Activated CD4-positive, alpha-beta T cell treated with anti-CD3 and anti-CD28 coated beads, Interleukin-2, amount 50 U/mL, for 16 hours (primary cell): Measurements from ENCODE around the gene SCAMP3.

ENCODE experiments used
- DNase-seq: peaks from one replicate; pipeline ENCODE4 v3.0.0-alpha.2; 2020

SCAMP3 gene

GRCh38 chr1:155285063-155285462 is 22.9 kb upstream of the SCAMP3 start:
- no peak for DNase-seq

DNA sequence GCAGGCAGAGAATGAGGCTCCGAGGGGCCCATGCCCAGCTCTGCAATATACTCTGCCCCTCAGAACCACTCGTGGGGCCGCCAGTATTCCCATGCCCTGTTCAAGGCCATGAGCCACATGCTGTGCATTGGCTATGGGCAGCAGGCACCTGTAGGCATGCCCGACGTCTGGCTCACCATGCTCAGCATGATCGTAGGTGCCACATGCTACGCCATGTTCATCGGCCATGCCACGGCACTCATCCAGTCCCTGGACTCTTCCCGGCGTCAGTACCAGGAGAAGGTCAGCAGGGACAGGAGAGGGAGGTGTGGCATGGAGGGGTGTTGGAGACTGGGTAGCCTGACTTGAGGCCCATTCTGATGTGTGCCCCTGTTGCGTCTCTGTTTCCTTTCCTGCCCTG is 22.3 kb upstream of the SCAMP3 start:
- DNase-seq, result no peak

DNA sequence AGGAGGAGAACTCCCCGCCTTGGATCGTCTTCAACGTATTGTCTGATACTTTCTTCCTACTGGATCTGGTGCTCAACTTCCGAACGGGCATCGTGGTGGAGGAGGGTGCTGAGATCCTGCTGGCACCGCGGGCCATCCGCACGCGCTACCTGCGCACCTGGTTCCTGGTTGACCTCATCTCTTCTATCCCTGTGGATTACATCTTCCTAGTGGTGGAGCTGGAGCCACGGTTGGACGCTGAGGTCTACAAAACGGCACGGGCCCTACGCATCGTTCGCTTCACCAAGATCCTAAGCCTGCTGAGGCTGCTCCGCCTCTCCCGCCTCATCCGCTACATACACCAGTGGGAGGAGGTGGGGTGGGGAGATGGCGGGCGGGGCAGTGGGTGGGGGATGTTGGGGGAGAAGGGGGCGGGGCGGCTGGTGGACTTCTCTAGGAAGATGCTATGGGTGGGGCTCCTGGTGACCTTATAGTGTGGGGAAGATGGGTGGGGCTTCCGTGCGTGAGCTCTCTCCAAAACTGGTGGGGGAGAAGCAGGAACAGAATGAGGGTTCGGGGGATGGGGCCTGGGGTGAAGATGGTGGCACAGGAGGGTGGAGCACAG is 20.4 kb upstream of the SCAMP3 start:
- no peak for DNase-seq

- DNase-seq, result no peak
Measured at GRCh38 chr1:155279268-155279667, 17.1 kb upstream of the SCAMP3 start.

GRCh38 chr1:155278689-155279160 is 16.6 kb upstream of the SCAMP3 start:
- DNase-seq, result no peak

DNA sequence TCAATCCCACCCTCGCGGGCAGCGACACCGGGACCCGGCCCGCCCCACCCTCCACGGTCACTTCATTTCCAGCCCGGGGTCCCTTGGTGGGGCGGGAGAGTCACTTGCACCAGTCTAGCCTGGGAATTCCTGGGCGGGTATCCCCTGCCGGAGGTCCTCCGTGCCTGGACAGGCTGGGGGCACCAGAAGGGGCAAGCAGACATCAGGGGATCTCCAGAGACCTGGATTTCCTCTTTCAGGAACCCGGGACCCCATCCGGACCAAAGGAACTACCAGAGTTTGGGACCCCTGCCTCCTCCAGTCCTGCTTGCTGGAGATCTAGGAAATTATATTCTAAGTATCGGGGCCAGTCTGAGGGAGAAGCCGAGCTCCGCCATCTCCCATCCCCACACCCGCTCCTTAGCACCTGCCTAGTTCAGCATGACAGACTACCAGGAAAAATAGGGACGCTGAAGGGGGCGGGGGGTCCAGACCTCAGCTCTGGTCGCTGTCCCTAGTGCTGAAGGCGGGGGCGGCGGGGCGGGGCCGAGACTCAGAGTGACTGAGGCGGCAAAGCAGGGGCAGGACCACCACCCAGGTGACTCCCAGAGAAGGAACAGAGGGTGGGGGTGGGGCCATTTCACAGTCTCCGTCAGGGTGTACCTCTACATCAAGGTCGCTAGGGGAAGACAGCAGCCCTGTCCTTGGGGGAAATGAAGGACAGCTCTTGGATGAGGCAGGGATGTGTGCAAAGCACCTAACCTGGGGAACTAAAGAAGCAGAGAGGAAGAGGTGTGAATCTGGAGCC is 15.9 kb upstream of the SCAMP3 start:
- DNase-seq, result peak; percentile 50

DNA sequence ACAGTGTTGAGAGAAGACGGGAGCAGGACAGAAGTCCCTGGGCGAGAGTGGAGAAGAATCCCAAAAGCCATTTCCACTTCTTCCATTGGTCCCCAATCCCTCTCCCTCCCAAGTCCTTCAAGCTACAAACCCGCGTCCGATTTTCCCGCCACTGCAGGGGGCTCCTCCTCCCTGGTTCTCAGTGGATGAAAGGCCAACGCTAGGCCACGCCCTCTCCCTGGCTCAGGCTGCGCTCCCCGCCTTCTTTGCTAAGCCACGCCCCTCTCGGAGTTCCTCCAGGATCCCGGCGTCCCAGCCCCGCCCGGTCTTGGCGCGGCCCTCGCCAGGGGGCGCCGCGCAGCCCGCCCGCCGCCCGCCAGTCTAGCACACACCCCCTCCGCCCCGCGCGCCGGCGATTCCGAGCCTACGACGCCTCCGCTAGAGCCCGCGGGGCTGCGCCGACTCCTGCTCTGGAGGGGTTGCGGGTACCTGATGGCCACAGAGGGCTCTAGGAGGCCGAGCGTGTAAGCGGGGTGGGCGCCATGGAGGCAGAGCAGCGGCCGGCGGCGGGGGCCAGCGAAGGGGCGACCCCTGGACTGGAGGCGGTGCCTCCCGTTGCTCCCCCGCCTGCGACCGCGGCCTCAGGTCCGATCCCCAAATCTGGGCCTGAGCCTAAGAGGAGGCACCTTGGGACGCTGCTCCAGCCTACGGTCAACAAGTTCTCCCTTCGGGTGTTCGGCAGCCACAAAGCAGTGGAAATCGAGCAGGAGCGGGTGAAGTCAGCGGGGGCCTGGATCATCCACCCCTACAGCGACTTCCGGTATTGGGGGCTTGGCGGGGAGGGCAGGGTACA is 15.1 kb upstream of the SCAMP3 start, which contains the start of gene HCN3:
TSS of gene HCN3 (plus strand) at position 394 of the 832 bp plus-strand sequence. CDS start at position 522, 128 bp downstream.
- DNase-seq, result peak; percentile 96

DNA sequence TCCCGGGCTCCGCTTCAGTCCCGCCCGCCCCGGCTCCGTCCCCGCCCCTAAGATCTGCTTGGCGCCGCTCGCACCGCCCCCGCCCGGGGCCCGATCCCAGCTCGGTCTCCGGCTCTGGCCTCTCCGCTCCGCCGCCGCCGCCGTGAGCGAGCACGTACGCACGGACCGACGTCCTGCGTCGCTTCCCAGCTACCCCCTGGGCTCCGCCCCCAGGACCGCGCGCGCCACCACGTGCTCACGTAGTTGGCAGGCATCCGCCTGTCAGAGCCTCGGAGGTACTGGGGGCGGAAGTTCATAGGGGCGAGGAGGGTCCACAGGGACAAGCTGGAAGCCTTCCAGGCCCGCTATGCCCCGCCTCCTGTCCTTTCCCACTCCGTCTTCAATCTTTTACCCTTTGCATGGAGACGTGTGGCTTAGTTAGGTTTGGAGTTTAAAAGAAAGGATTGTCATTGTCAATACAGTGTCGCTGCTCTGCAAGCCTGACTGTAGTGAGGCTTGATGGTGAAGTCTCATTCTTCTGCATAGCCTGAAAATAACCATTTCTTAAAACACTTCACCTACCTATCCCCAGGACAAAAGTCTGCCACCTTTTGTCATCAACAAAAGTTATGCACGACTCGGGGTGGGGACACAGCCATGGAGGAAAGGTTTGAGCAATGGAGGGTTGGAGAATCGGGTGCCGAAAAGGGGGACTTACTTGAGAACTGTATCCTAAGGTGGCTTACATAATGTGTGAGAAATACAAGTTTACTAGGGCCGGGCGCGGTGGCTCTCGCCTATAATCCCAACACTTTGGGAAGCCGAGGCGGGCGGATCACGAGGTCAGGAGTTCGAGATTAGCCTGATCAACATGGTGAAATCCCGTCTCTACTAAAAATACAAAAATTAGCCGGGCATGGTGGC is 11.4 kb upstream of the SCAMP3 start, which contains the start of gene CLK2:
TSS of gene CLK2 (minus strand) at position 162 of the 903 bp plus-strand sequence. CDS start 2,527 bp downstream, outside the sequence.
- peak; percentile 98 for DNase-seq

GRCh38 chr1:155272466-155273342 is 10.5 kb upstream of the SCAMP3 start:
- DNase-seq, result no peak

DNA sequence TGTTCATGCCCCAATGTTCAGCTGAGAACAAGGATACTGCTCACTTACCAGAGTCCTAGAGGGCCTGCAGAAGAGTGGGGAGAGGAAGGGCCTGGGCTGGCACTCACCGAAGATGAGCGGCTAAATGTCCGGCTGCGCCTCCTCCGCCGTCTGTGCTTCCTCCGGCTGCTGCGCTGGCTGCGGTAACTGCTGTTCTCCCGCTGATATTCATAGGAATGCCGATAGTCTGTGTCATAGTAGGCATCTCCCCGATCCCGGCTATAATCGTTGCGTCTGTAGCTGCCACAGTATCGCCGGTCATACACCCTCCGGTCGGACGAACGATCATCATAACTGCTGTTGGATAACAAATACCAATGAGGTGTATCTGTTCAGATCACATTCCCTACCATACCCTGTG is 7.2 kb upstream of the SCAMP3 start:
- no peak for DNase-seq

DNA sequence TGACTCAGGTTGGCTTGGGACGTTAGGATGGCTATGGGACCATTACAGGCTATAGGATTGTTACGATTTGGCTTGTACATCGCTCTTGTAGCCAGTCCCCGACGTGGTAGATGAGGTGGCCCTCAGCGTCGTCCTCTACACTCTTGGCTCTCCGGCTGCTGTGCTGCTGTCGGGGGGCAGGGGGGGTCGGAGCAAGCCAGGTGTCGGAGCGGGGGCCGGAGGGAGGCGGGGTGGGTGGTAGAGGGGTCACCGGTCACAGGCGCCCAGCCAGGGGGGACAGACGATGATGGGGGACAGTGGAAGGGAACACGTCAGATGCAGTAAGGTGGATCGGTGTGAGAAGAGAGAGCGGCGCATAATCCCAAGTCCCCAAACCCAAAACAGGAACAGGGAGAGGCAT is 6.5 kb upstream of the SCAMP3 start:
- no peak for DNase-seq

- DNase-seq, result no peak
Measured at GRCh38 chr1:155267373-155267772, 5.2 kb upstream of the SCAMP3 start.

GRCh38 chr1:155266553-155266952 is 4.4 kb upstream of the SCAMP3 start:
- no peak for DNase-seq

DNA sequence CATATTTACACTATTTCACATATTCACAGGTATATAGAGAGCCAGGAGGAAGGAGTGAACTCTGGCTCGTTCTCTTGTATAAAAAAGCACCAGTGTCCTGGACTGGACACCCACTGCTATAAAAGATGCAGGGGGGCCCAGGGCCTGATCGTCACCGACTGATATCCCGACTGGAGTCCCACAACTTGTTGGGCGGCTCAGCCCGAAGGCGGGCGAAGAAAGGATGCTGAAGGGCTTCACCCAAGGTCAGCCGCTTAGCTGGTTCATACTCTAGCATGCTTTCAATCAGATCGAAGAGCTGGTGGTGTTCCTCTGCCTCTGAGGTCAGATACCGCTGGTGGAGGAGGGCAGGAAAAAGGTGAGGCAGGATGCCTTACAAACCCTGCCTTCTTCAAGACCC is 907 bp upstream of the SCAMP3 start:
- no peak for DNase-seq

DNA sequence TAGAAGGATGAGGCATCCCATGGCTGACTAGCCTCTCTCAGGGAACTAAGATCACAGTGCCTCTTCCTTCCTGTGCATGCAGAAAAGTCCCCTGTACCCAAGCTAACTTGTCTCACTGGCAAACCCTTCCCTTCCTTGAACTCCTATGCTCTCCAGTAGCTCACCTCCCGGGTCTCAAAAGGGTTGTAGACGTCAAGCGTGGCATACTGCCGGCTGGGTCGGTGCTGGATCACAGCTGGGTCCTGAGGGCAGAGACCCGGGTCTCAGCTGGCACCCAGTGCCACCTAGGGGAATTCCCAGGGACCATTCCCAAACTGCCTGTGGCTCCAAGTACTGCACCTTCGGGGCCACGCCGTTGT is 688 bp downstream of the SCAMP3 start:
- DNase-seq, result peak; percentile 49

DNA sequence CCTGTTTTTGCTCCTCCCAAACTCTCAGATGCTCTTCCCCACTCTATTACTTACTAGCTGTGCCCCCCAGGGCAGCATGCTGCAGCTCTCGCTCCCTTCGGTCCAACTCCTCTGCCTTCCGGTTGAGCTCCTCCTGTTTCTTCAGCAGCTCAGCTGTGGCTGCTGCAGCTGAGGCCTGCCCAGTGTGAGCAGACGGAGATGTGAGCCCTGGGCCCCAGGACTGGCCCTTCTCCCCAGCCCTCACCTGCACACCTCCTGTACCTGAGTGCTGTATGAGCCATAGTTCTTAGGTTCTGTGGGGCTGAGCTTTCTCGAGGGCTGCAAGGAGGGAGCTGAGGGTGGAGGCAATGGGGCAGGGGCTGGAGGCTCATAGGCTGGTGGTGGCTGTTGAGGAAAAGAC is 1.9 kb downstream of the SCAMP3 start:
- DNase-seq, result no peak

- no peak for DNase-seq
Measured at GRCh38 chr1:155256058-155256852, 5.9 kb downstream of the SCAMP3 start.

DNA sequence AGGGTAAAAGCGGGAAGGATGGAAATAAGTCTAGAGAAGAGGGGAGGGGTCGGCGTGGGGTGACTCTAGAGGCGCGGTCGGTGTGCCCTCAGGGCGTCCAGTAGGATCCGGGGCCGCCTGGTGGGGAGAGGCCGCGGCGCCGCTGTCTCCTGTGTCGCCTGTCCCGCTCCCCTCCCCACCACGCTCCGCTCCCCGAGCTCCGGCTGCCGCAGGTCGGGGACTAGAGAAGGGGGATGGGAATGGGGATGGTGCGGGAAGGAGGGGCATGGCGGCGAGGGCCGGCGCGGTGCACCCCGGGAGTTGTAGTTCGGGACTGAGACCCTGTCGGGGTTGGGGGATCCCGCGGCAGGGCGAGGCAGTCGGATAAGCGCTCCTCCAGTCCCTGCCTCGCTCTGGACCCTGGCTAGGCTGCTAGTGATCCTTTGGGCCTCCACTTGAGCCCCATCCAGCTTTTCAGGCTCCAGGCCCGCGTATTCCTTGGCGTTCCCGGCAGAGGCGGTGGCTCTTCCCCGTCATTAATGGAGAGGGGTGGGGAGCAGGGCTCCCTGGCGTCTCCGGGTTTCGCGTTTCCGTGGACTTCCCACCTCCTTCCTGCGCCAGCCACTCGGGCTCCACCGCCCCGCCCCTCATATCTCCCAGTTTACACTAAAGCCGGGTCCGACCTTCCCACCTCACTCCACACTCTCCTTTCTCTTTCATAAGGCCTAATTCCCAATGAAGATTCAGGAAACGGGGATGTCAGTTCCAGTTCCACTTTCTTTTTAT is 6.7 kb downstream of the SCAMP3 start, which contains the start of gene ENTREP3:
TSS of gene ENTREP3 (minus strand) at position 241 of the 765 bp plus-strand sequence. CDS start 606 bp downstream, outside the sequence.
- DNase-seq, result peak; percentile 85

DNA sequence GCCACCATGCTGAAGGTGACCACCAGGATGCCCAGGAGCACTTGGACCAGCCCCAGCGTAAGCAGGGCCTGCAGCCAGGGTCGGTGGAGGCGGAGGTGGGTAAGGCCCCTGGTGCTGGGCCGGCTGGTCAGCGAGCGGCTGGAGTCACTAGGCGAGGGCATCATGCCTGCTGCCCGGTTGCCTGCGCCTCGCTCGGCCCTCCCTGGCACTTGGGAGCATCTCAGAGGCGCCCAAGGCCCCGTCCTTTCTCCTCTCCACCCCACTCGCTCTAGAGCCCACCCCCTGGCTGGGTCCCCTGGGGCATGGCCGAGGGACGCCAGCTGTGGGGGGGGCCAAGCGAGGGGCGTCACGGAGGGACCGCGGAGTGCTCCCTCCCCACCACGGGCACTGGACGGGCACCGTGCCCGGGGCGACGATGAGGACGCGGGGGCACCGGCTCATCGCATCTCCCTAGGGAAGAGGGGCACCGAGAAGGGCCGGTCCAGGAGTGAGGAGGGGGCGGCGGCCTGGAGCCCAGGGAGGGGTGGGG is 7.4 kb downstream of the SCAMP3 start:
- DNase-seq, result no peak
